ENCODE data around the gene PIEZO2.
"Not testable (repeated sequence)": the region's sequence is repeated elsewhere in the genome, so short reads cannot be mapped to it uniquely, and the experiment has no call there.

PIEZO2 gene

GRCh38 chr18:10935588-10935987 is 213.8 kb downstream of the PIEZO2 start:
- in situ Hi-C loops (cut with HindIII; ENCODE audit: low sequenced_read_pairs), result no loop called here

GRCh38 chr18:10933648-10934047 is 215.7 kb downstream of the PIEZO2 start:
- in situ Hi-C loops (cut with HindIII; ENCODE audit: low sequenced_read_pairs), result not testable (repeated sequence)

GRCh38 chr18:10930076-10930475 is 219.3 kb downstream of the PIEZO2 start:
- in situ Hi-C loops (cut with HindIII; ENCODE audit: low sequenced_read_pairs), result no loop called here

- in situ Hi-C loops (cut with HindIII; ENCODE audit: low sequenced_read_pairs), result no loop called here
Observed at GRCh38 chr18:10928772-10929373, 220.5 kb downstream of the PIEZO2 start.

GRCh38 chr18:10928011-10928771 is 221.2 kb downstream of the PIEZO2 start:
- in situ Hi-C loops (cut with HindIII; ENCODE audit: low sequenced_read_pairs), result no loop called here

- in situ Hi-C loops (cut with HindIII; ENCODE audit: low sequenced_read_pairs), result no loop called here
Observed at GRCh38 chr18:10927286-10927992, 221.9 kb downstream of the PIEZO2 start.

GRCh38 chr18:10926621-10927161 is 222.7 kb downstream of the PIEZO2 start:
- in situ Hi-C loops (cut with HindIII; ENCODE audit: low sequenced_read_pairs), result no loop called here

GRCh38 chr18:10924290-10924689 is 225.1 kb downstream of the PIEZO2 start:
- in situ Hi-C loops (cut with HindIII; ENCODE audit: low sequenced_read_pairs), result no loop called here

GRCh38 chr18:10923551-10924070 is 225.8 kb downstream of the PIEZO2 start:
- in situ Hi-C loops (cut with HindIII; ENCODE audit: low sequenced_read_pairs), result no loop called here

- in situ Hi-C loops (cut with HindIII; ENCODE audit: low sequenced_read_pairs), result no loop called here
Observed at GRCh38 chr18:10923141-10923540, 226.2 kb downstream of the PIEZO2 start.

- in situ Hi-C loops (cut with HindIII; ENCODE audit: low sequenced_read_pairs), result not testable (repeated sequence)
Observed at GRCh38 chr18:10922712-10923111, 226.7 kb downstream of the PIEZO2 start.

GRCh38 chr18:10920309-10920708 is 229.1 kb downstream of the PIEZO2 start:
- in situ Hi-C loops (cut with HindIII; ENCODE audit: low sequenced_read_pairs), result not testable (repeated sequence)

GRCh38 chr18:10919851-10920250 is 229.5 kb downstream of the PIEZO2 start:
- in situ Hi-C loops (cut with HindIII; ENCODE audit: low sequenced_read_pairs), result no loop called here

GRCh38 chr18:10916865-10917264 is 232.5 kb downstream of the PIEZO2 start:
- in situ Hi-C loops (cut with HindIII; ENCODE audit: low sequenced_read_pairs), result no loop called here

- in situ Hi-C loops (cut with HindIII; ENCODE audit: low sequenced_read_pairs), result no loop called here
Observed at GRCh38 chr18:10916387-10916786, 233.0 kb downstream of the PIEZO2 start.

- in situ Hi-C loops (cut with HindIII; ENCODE audit: low sequenced_read_pairs), result not testable (repeated sequence)
Observed at GRCh38 chr18:10915748-10916147, 233.6 kb downstream of the PIEZO2 start.

- in situ Hi-C loops (cut with HindIII; ENCODE audit: low sequenced_read_pairs), result not testable (repeated sequence)
Observed at GRCh38 chr18:10914610-10915009, 234.8 kb downstream of the PIEZO2 start.

GRCh38 chr18:10913919-10914318 is 235.4 kb downstream of the PIEZO2 start:
- in situ Hi-C loops (cut with HindIII; ENCODE audit: low sequenced_read_pairs), result no loop called here

- in situ Hi-C loops (cut with HindIII; ENCODE audit: low sequenced_read_pairs), result no loop called here
Observed at GRCh38 chr18:10912790-10913545, 236.4 kb downstream of the PIEZO2 start.

GRCh38 chr18:10909724-10910123 is 239.6 kb downstream of the PIEZO2 start:
- in situ Hi-C loops (cut with HindIII; ENCODE audit: low sequenced_read_pairs), result loop anchor here (5.0 kb wide), 1 partner anchor 68 kb away; no protein-coding TSS in a partner anchor

All from endothelial cell of hepatic sinusoid (primary cell).